ENCODE data around the gene SAFB. TPM values are rescaled to one million over a fixed set of nuclear protein-coding genes. Genes with fewer than 3 reads are reported as not detected.
A peak's percentile ranks its signal among the peaks of the same experiment; 100 is the strongest.

SAFB gene
- total RNA-seq, 1 donor from 2014 or later, result 57.9 TPM

DNA sequence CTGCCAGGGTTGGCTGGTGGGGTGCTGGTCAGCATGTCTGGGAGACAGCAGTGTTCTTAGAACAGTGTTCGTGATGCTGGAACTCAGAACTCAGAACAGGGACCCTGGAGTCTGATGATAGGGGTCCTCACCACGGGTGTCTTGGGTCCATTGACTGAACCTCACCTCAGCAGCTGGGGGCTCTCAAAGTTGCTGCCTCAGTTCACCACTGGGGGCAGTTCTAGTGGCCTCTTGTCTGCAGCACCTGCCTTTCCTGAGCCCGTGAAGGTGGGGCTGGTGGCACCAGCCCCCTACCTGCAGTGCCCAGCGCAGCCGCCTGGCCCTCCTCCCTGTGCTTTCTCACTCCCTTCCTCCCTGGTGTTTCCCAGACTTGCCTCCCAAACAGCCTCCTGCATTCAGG, 28.5 kb downstream of the SAFB start:
- DNase-seq (ENCODE audit: low spot score), result no peak
- H3K27ac ChIP-seq, result no peak overlapping the region
- no peaks in the 10 kb centered on the region for H3K4me1 Mint-ChIP-seq
- peaks cover 12% of the 10 kb centered on the region for H3K36me3 ChIP-seq
- no peaks in the 10 kb centered on the region for H3K9me3 Mint-ChIP-seq
- no peak overlapping the region for H3K4me3 Mint-ChIP-seq
- TF ChIP-seq EZH2phosphoT487 (IDR thresholded peaks at IDR 0.05) (no peak), EZH2 (IDR thresholded peaks at IDR 0.05) (no peak)
- TF ChIP-seq, protein P1, sequence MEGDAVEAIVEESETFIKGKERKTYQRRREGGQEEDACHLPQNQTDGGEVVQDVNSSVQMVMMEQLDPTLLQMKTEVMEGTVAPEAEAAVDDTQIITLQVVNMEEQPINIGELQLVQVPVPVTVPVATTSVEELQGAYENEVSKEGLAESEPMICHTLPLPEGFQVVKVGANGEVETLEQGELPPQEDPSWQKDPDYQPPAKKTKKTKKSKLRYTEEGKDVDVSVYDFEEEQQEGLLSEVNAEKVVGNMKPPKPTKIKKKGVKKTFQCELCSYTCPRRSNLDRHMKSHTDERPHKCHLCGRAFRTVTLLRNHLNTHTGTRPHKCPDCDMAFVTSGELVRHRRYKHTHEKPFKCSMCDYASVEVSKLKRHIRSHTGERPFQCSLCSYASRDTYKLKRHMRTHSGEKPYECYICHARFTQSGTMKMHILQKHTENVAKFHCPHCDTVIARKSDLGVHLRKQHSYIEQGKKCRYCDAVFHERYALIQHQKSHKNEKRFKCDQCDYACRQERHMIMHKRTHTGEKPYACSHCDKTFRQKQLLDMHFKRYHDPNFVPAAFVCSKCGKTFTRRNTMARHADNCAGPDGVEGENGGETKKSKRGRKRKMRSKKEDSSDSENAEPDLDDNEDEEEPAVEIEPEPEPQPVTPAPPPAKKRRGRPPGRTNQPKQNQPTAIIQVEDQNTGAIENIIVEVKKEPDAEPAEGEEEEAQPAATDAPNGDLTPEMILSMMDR (IDR thresholded peaks at IDR 0.05), result no peak
- no peaks in the 10 kb centered on the region for H3K9me3 ChIP-seq (ENCODE audit: low read depth)
- H3K27me3 Mint-ChIP-seq (ENCODE audit: insufficient read depth, low read depth), result no peaks in the 10 kb centered on the region
- H3K9ac ChIP-seq, result no peak overlapping the region
- no peak overlapping the region for H2AFZ ChIP-seq (replicated peaks)
- H3K4me1 ChIP-seq, result no peaks in the 10 kb centered on the region
- no peaks in the 10 kb centered on the region for H3K27me3 ChIP-seq
- H3K36me3 Mint-ChIP-seq, result peaks cover 56% of the 10 kb centered on the region
- no peak overlapping the region for H3K4me2 ChIP-seq
- no peak overlapping the region for H3K4me3 ChIP-seq
- H3K79me2 ChIP-seq (ENCODE audit: low read depth), result peaks cover 16% of the 10 kb centered on the region
- H3K27ac Mint-ChIP-seq, result no peak overlapping the region
- peaks cover 10% of the 10 kb centered on the region for H3F3A ChIP-seq (ENCODE audit: low read depth)
- H4K20me1 ChIP-seq (ENCODE audit: low read depth), result peaks cover 21% of the 10 kb centered on the region

DNA sequence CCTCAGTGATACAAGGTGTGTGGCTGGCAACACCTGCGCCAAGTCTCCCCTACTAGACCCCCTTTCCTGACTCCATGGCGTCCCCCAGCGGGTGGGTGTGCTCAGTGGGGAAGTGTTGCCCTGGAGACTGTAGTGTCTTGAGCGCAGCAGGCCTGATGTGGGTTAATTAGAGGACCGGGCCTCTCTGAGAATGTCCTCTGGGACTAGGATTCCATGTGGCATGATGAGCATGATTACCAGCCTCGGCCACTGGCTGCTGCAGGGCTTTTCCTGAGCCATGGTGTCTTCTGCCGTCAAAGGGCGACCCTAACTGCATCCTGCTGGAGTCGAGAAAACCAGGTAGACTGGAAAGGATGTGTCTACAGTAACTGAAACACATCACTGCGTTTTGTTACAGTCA, 29.4 kb downstream of the SAFB start:
- peaks cover 15% of the 10 kb centered on the region for H4K20me1 ChIP-seq (ENCODE audit: low read depth)
- peaks cover 7% of the 10 kb centered on the region for H3K79me2 ChIP-seq (ENCODE audit: low read depth)
- no peak overlapping the region for H3K4me3 ChIP-seq
- DNase-seq (ENCODE audit: low spot score), result no peak
- H3K4me1 ChIP-seq, result no peaks in the 10 kb centered on the region
- Mint-ChIP-seq H3K36me3 (peaks cover 51% of the 10 kb centered on the region), H3K27me3 (ENCODE audit: insufficient read depth, low read depth) (no peaks in the 10 kb centered on the region), H3K4me3 (peak overlapping the region; percentile 46), H3K4me1 (no peaks in the 10 kb centered on the region), H3K9me3 (no peaks in the 10 kb centered on the region), H3K27ac (no peak overlapping the region)
- no peaks in the 10 kb centered on the region for H3K9me3 ChIP-seq (ENCODE audit: low read depth)
- H3K9ac ChIP-seq, result no peak overlapping the region
- TF ChIP-seq, protein P1 (IDR thresholded peaks at IDR 0.05), result no peak
- TF ChIP-seq EZH2phosphoT487 (IDR thresholded peaks at IDR 0.05), result no peak
- TF ChIP-seq EZH2 (IDR thresholded peaks at IDR 0.05), result no peak
- no peaks in the 10 kb centered on the region for H3K27me3 ChIP-seq
- peaks cover 10% of the 10 kb centered on the region for H3F3A ChIP-seq (ENCODE audit: low read depth)
- no peak overlapping the region for H3K4me2 ChIP-seq
- H3K27ac ChIP-seq, result no peak overlapping the region
- no peak overlapping the region for H2AFZ ChIP-seq (replicated peaks)
- H3K36me3 ChIP-seq, result peaks cover 12% of the 10 kb centered on the region

DNA sequence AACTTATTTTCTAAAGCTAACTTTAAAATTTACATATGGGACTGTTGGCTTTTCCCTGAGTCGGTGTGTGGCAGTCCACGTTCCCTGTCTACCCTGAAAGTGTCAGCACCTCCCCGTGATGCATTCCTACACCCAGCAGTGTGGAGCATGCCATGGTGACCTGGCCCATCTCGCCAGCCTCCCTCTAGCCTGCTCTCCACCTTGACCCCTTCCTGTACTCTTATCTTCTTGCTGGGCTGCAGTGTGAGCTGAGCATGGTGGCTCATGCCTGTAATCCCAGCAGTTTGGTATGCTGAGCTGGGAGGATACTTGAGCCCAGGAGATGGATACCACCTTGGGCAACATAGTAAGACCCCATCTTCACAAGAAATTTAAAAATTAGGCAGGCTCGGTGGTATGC, 32.0 kb downstream of the SAFB start:
- H3K4me3 Mint-ChIP-seq, result no peak overlapping the region
- peaks cover 48% of the 10 kb centered on the region for H3K36me3 Mint-ChIP-seq
- Histone ChIP-seq H3K36me3 (peaks cover 3% of the 10 kb centered on the region), H3F3A (ENCODE audit: low read depth) (peaks cover 3% of the 10 kb centered on the region), H3K4me1 (no peaks in the 10 kb centered on the region), H3K4me2 (no peak overlapping the region), H3K27ac (no peak overlapping the region), H3K9ac (no peak overlapping the region), H2AFZ (replicated peaks) (no peak overlapping the region), H3K4me3 (no peak overlapping the region), H3K9me3 (ENCODE audit: low read depth) (no peaks in the 10 kb centered on the region), H3K79me2 (ENCODE audit: low read depth) (no peaks in the 10 kb centered on the region), H4K20me1 (ENCODE audit: low read depth) (peaks cover 12% of the 10 kb centered on the region), H3K27me3 (no peaks in the 10 kb centered on the region)
- TF ChIP-seq EZH2 (IDR thresholded peaks at IDR 0.05) (no peak), EZH2phosphoT487 (IDR thresholded peaks at IDR 0.05) (no peak)
- TF ChIP-seq, protein P1 (IDR thresholded peaks at IDR 0.05), result no peak
- H3K4me1 Mint-ChIP-seq, result no peaks in the 10 kb centered on the region
- no peaks in the 10 kb centered on the region for H3K9me3 Mint-ChIP-seq
- H3K27me3 Mint-ChIP-seq (ENCODE audit: insufficient read depth, low read depth), result peaks cover 2% of the 10 kb centered on the region
- DNase-seq (ENCODE audit: low spot score), result no peak
- H3K27ac Mint-ChIP-seq, result no peak overlapping the region

All from neural progenitor cell (in vitro differentiated cells).